Endothelial cell of umbilical vein (primary cell): ENCODE measurements around the gene IRF2BP1. TPM values are rescaled to one million over a fixed set of nuclear protein-coding genes. Genes with fewer than 3 reads are reported as not detected.

Experiments used
- BruUV-seq: library from RNA; stranded (reverse); fragments of 400-500 nt; replicated peaks from 2 replicates; lab custom pipeline; 2021; lab: Mats Ljungman, UMichigan
- CTCF ChIA-PET: fragments of 300-600, 350-600 bp; sonication (Branson Sonifier 250); formaldehyde crosslinking; loops from one replicate; lab custom pipeline; 2021; ENCODE audit warnings: antibody characterized with exemption, inconsistent platforms; lab: Charles Lee
- POLR2A ChIA-PET: fragments of 300-600, 350-600 bp; sonication (Branson Sonifier 250); formaldehyde crosslinking; loops from one replicate; lab custom pipeline; 2021; ENCODE audit warnings: antibody characterized with exemption, inconsistent platforms; lab: Charles Lee
- DNase-seq: peaks from one replicate; pipeline ENCODE4 v3.0.0-alpha.2; 2011; ENCODE audit warnings: low read depth, low spot score
- FAIRE-seq: peaks from 2 replicates; lab custom pipeline; 2011; peaks lifted over from hg19 to GRCh38; lab: Jason Lieb, UNC
- H2AFZ ChIP-seq: 2 replicates; pipeline ENCODE4 v1.6.0; 2012; ENCODE audit warnings: low read depth, low read length, control low read depth, inconsistent platforms
- H3K27ac ChIP-seq: 2 replicates; pipeline ENCODE4 v1.5.1; 2011; ENCODE audit warnings: low read depth, mild to moderate bottlenecking, control low read depth, low read length, moderate library complexity; ENCODE audit not compliant: insufficient read depth
- H3K27me3 ChIP-seq, 2 experiments: 2 replicates each; pipeline versions ENCODE4 v1.6.0 to v1.6.1; 2011; ENCODE audit warnings: low read length in 2 of 2, mixed read lengths in 1 of 2; ENCODE audit not compliant: control insufficient read depth in 2 of 2, insufficient read depth in 2 of 2
- H3K36me3 ChIP-seq, 2 experiments: 2 replicates in 1 of 2; 3 replicates in 1 of 2; pipeline ENCODE4 v1.5.1; 2011; ENCODE audit warnings: low read length in 2 of 2, mild to moderate bottlenecking in 1 of 2, moderate library complexity in 1 of 2; ENCODE audit not compliant: control insufficient read depth in 2 of 2, insufficient read depth in 2 of 2; ENCODE audit errors: extremely low read depth in 1 of 2
- H3K4me1 ChIP-seq: 3 replicates; pipeline ENCODE4 v1.5.1; 2011; ENCODE audit warnings: mild to moderate bottlenecking, low read length; ENCODE audit not compliant: control insufficient read depth, insufficient read depth; ENCODE audit errors: extremely low read depth
- H3K4me2 ChIP-seq: 2 replicates; pipeline ENCODE4 v1.6.1; 2011; ENCODE audit warnings: low read length, control low read depth, mixed read lengths; ENCODE audit not compliant: insufficient read depth
- H3K4me3 ChIP-seq, 3 experiments: fragments of 200-600 bp in 1 of 3; sonication (generic), shearing (Covaris generic) in 1 of 3; replicated peaks in 1 of 3; 2 replicates each; pipeline ENCODE4 v1.5.1; 2011 to 2016; ENCODE audit warnings: control low read depth in 3 of 3, low read length in 3 of 3, mild to moderate bottlenecking in 2 of 3, inconsistent platforms in 1 of 3, low read depth in 1 of 3, moderate library complexity in 1 of 3; ENCODE audit not compliant: insufficient read depth in 1 of 3
- H3K79me2 ChIP-seq: 2 replicates; pipeline ENCODE4 v1.6.0; 2012; ENCODE audit warnings: low read length, inconsistent platforms; ENCODE audit not compliant: control insufficient read depth, insufficient read depth
- H3K9ac ChIP-seq: replicated peaks from 2 replicates; pipeline ENCODE3; 2011; ENCODE audit warnings: low read length, control low read depth; ENCODE audit not compliant: insufficient read depth; ENCODE audit errors: extremely low read depth
- H3K9me1 ChIP-seq: replicated peaks from 3 replicates; pipeline ENCODE4 v1.6.0; 2011; ENCODE audit warnings: mild to moderate bottlenecking, low read length; ENCODE audit not compliant: control insufficient read depth, insufficient read depth; ENCODE audit errors: extremely low read depth
- H3K9me3 ChIP-seq: replicated peaks from 2 replicates; pipeline ENCODE4 v1.5.1; 2012; ENCODE audit warnings: low read length, inconsistent platforms; ENCODE audit not compliant: control insufficient read depth, insufficient read depth
- H4K20me1 ChIP-seq: replicated peaks from 2 replicates; pipeline ENCODE3; 2011; ENCODE audit warnings: mild to moderate bottlenecking, low read length; ENCODE audit not compliant: control insufficient read depth, insufficient read depth; ENCODE audit errors: extremely low read depth
- CTCF ChIP-seq, 2 donors: IDR thresholded peaks; 1 replicate in 1 of 2; 2 replicates in 1 of 2; pipeline ENCODE4 v1.5.1; 2011; ENCODE audit warnings: low read length in 2 of 2, mild to moderate bottlenecking in 2 of 2, moderate library complexity in 2 of 2, control low read depth in 1 of 2, inconsistent platforms in 1 of 2, low read depth in 1 of 2; ENCODE audit not compliant: insufficient read depth in 1 of 2; ENCODE audit errors: extremely low read depth in 1 of 2
- EZH2 ChIP-seq: IDR thresholded peaks from 2 replicates; pipeline ENCODE4 v1.6.1; 2012; ENCODE audit warnings: borderline replicate concordance, low read depth, mild to moderate bottlenecking, moderate library complexity, low read length, inconsistent platforms; ENCODE audit not compliant: severe bottlenecking
- FOS ChIP-seq: IDR thresholded peaks from 2 replicates; pipeline ENCODE4 v1.6.1; 2011; ENCODE audit warnings: mild to moderate bottlenecking, low read length, moderate library complexity, borderline replicate concordance; ENCODE audit not compliant: insufficient read depth
- GATA2 ChIP-seq: IDR thresholded peaks from 2 replicates; pipeline ENCODE4 v1.7.0; 2011; ENCODE audit warnings: low read depth, mild to moderate bottlenecking, moderate library complexity, mixed read lengths, low read length; ENCODE audit not compliant: insufficient read length, insufficient read depth
- JUN ChIP-seq: IDR thresholded peaks from 2 replicates; pipeline ENCODE4 v1.6.1; 2011; ENCODE audit warnings: borderline replicate concordance, low read depth; ENCODE audit not compliant: insufficient read length, insufficient read depth
- MAX ChIP-seq: IDR thresholded peaks from 2 replicates; pipeline ENCODE4 v1.6.1; 2011; ENCODE audit not compliant: insufficient read depth, insufficient read length
- MYC ChIP-seq: IDR thresholded peaks from one replicate; pipeline ENCODE4 v1.6.1; 2011; ENCODE audit warnings: mild to moderate bottlenecking, low read depth, low read length
- POLR2A ChIP-seq: IDR thresholded peaks from 2 replicates; pipeline ENCODE4 v1.6.1; 2012; ENCODE audit warnings: low read depth, mild to moderate bottlenecking, control low read depth, low read length
- POLR2AphosphoS5 ChIP-seq: IDR thresholded peaks from 2 replicates; pipeline ENCODE4 v1.6.1; 2012; ENCODE audit warnings: low read depth, mild to moderate bottlenecking, control low read depth, low read length, moderate library complexity; ENCODE audit not compliant: insufficient read depth
- dilution Hi-C: fragments of 300-500 bp; cut with MboI; formaldehyde crosslinking; loops from one replicate; pipeline ENCODE4 v1.15.0; 2019; ENCODE audit warnings: low sequenced_read_pairs; ENCODE audit not compliant: extremely low pct_ligation_motif_present
- intact Hi-C: fragments of 100-400 bp; cut with micrococcal nuclease; formaldehyde crosslinking; loops from one replicate; pipeline ENCODE4 v1.10.0; 2022
- polyA plus RNA-seq, 4 experiments: library from polyadenylated mRNA; depleted of rRNA in 3 of 4; stranded (reverse) in 3 of 4; unstranded in 1 of 4; fragments of >200 nt; gene quantifications; 2 replicates each; pipeline versions ENCODE4 v1.2.1 to v1.2.3, GENCODE V29; 2011 to 2012; ENCODE audit warnings: missing spikeins in 1 of 4
- total RNA-seq: library from RNA; stranded (reverse); gene quantifications from 2 replicates; pipeline ENCODE4 v1.2.3, GENCODE V29; 2021

Gene IRF2BP1
- total and polyA plus RNA-seq, 2 donors (not counting 3 experiments of a cell fraction or from before 2014, with no cell fraction given): 12.3 to 17.5 TPM

GRCh38 chr19:45879971-45880370 is 6.0 kb downstream of the IRF2BP1 start:
- intact Hi-C loops: no loop called here
- ChIA-PET CTCF (interaction anchor here (0.6 to 2.0 kb wide), 4 partner anchors 12 to 158 kb away, joined by 3 to 9 read pairs (median 4); partner anchors contain the start of gene FOXA3), POLR2A (no interaction called here)
- Histone ChIP-seq H3K36me3 (no peaks in the 10 kb centered on the region), H3K4me2 (no peak overlapping the region), H4K20me1 (no peaks in the 10 kb centered on the region), H3K9me1 (no peaks in the 10 kb centered on the region), H3K27ac (no peak overlapping the region), H3K9ac (no peak overlapping the region), H3K27me3 (peaks cover 0 to 6% of the 10 kb centered on the region in 2 experiments), H2AFZ (no peak overlapping the region), H3K4me1 (peaks cover 4% of the 10 kb centered on the region), H3K79me2 (peaks cover 2% of the 10 kb centered on the region), H3K4me3 (no peak overlapping the region), H3K9me3 (no peaks in the 10 kb centered on the region)
- dilution Hi-C loops: no loop called here
- no peak for FAIRE-seq
- DNase-seq: no peak
- BruUV-seq: no TSS peak
- no peak for TF ChIP-seq GATA2
- TF ChIP-seq EZH2: no peak

- ChIA-PET POLR2A (no interaction called here), CTCF (interaction anchor here (1.1 to 2.0 kb wide), 3 partner anchors 11 to 15 kb away, joined by 4 to 9 read pairs (median 5); partner anchors contain the start of gene FOXA3)
- intact Hi-C loops: no loop called here
- no peaks in the 10 kb centered on the region for H4K20me1 ChIP-seq
- FAIRE-seq (no peak), DNase-seq (no peak)
- H3K9me1 ChIP-seq: no peaks in the 10 kb centered on the region
- no peak overlapping the region for H3K4me3 ChIP-seq
- H3K4me2 ChIP-seq: no peak overlapping the region
- H3K9ac ChIP-seq: no peak overlapping the region
- peaks cover 2 to 6% of the 10 kb centered on the region in 2 experiments for H3K27me3 ChIP-seq
- dilution Hi-C loops: no loop called here
- BruUV-seq: no TSS peak
- H3K79me2 ChIP-seq: no peaks in the 10 kb centered on the region
- H3K9me3 ChIP-seq: no peaks in the 10 kb centered on the region
- TF ChIP-seq MYC (no peak), EZH2 (no peak), GATA2 (no peak), MAX (no peak), POLR2A (no peak), FOS (no peak), CTCF (IDR thresholded peaks at IDR 0.05; ENCODE audit: extremely low read depth in 1 of 2, insufficient read depth in 1 of 2, low read depth in 1 of 2, low read length in 2 of 2) (no peak), JUN (no peak), POLR2AphosphoS5 (no peak)
- H3K4me1 ChIP-seq: peaks cover 2% of the 10 kb centered on the region
- H2AFZ ChIP-seq: no peak overlapping the region
- no peaks in the 10 kb centered on the region for H3K36me3 ChIP-seq
- no peak overlapping the region for H3K27ac ChIP-seq
Observed at GRCh38 chr19:45879055-45879454, 6.9 kb downstream of the IRF2BP1 start.
